GM19193 (cell line): ENCODE measurements around the gene MYD88.

Source experiments
- POLR2A ChIP-seq: IDR thresholded peaks from 4 replicates; pipeline ENCODE4 v1.6.1; 2011; ENCODE audit not compliant: insufficient read depth, insufficient read length; ENCODE audit errors: extremely low read depth

The MYD88 gene

GRCh38 chr3:38158472-38158871, 20.0 kb downstream of the MYD88 start:
- TF ChIP-seq POLR2A = no peak

- TF ChIP-seq POLR2A = no peak
Measured at GRCh38 chr3:38163117-38163840, 24.8 kb downstream of the MYD88 start.

GRCh38 chr3:38163841-38164642, 25.6 kb downstream of the MYD88 start:
- no peak for TF ChIP-seq POLR2A

- no peak for TF ChIP-seq POLR2A
Measured at GRCh38 chr3:38164643-38164951, 26.1 kb downstream of the MYD88 start.

- TF ChIP-seq POLR2A = peak; percentile 82
Measured at GRCh38 chr3:38164952-38165721, 26.7 kb downstream of the MYD88 start, which contains the start of gene OXSR1. OXSR1 (plus strand) TSS chr3:38165537; CDS start chr3:38165877, 340 bp downstream.

GRCh38 chr3:38165722-38166387, 27.4 kb downstream of the MYD88 start:
- no peak for TF ChIP-seq POLR2A

GRCh38 chr3:38167591-38167990, 29.1 kb downstream of the MYD88 start:
- TF ChIP-seq POLR2A = no peak

GRCh38 chr3:38168151-38169026, 29.9 kb downstream of the MYD88 start:
- TF ChIP-seq POLR2A = no peak

- TF ChIP-seq POLR2A = no peak
Measured at GRCh38 chr3:38169027-38169317, 30.5 kb downstream of the MYD88 start.

- TF ChIP-seq POLR2A = no peak
Measured at GRCh38 chr3:38170722-38171121, 32.3 kb downstream of the MYD88 start.

GRCh38 chr3:38171622-38172021, 33.2 kb downstream of the MYD88 start:
- TF ChIP-seq POLR2A = no peak

GRCh38 chr3:38173834-38174418, 35.5 kb downstream of the MYD88 start:
- no peak for TF ChIP-seq POLR2A

- TF ChIP-seq POLR2A = no peak
Measured at GRCh38 chr3:38177181-38177580, 38.7 kb downstream of the MYD88 start.

- TF ChIP-seq POLR2A = no peak
Measured at GRCh38 chr3:38186781-38187180, 48.3 kb downstream of the MYD88 start.
